Measurements from ENCODE around the gene SEMA5A. TPM values are rescaled to one million over a fixed set of nuclear protein-coding genes. Genes with fewer than 3 reads are reported as not detected.

The SEMA5A gene
- total and polyA plus RNA-seq, 7 donors: 0.60 to 4.7 (median 2.8) TPM

GRCh38 chr5:9391080-9391479 is 154.8 kb downstream of the SEMA5A start:
- DNase-seq: no peak
- no peaks in the 10 kb centered on the region for H3K9me3 ChIP-seq
- no peaks in the 10 kb centered on the region for H3K4me1 ChIP-seq
- TF ChIP-seq POLR2A (IDR thresholded peaks at IDR 0.05) (no peak), EP300 (IDR thresholded peaks at IDR 0.05) (no peak), POLR2AphosphoS5 (IDR thresholded peaks at IDR 0.05) (no peak), CTCF (IDR thresholded peaks at IDR 0.05) (no peak)
- no peak overlapping the region for H3K4me3 ChIP-seq
- intact Hi-C loops (cut with DNase I): no loop called here
- H3K36me3 ChIP-seq: no peaks in the 10 kb centered on the region
- H3K27me3 ChIP-seq: no peaks in the 10 kb centered on the region
- no peak overlapping the region for H3K27ac ChIP-seq
- 92 to 94% methylated on average over 4 of the region's 4 CpGs for WGBS, 2 donors

- WGBS, 2 donors: 74 to 90% methylated on average over 1 of the region's 1 CpG
- no peak for TF ChIP-seq EP300 (IDR thresholded peaks at IDR 0.05)
- no peak for TF ChIP-seq POLR2AphosphoS5 (IDR thresholded peaks at IDR 0.05)
- TF ChIP-seq POLR2A (IDR thresholded peaks at IDR 0.05): no peak
- TF ChIP-seq CTCF (IDR thresholded peaks at IDR 0.05): no peak
- DNase-seq: no peak
- no peaks in the 10 kb centered on the region for H3K36me3 ChIP-seq
- no peak overlapping the region for H3K4me3 ChIP-seq
- H3K4me1 ChIP-seq: no peaks in the 10 kb centered on the region
- intact Hi-C loops (cut with DNase I): no loop called here
- no peaks in the 10 kb centered on the region for H3K27me3 ChIP-seq
- H3K27ac ChIP-seq: no peak overlapping the region
- H3K9me3 ChIP-seq: no peaks in the 10 kb centered on the region
Observed at GRCh38 chr5:9390113-9390512, 155.8 kb downstream of the SEMA5A start.

GRCh38 chr5:9388941-9389674 is 156.8 kb downstream of the SEMA5A start:
- DNase-seq: no peak
- TF ChIP-seq CTCF (IDR thresholded peaks at IDR 0.05): no peak
- no peak for TF ChIP-seq POLR2A (IDR thresholded peaks at IDR 0.05)
- TF ChIP-seq EP300 (IDR thresholded peaks at IDR 0.05): no peak
- no peak for TF ChIP-seq POLR2AphosphoS5 (IDR thresholded peaks at IDR 0.05)
- WGBS, 2 donors: 79 to 83% methylated on average over 5 of the region's 5 CpGs
- Histone ChIP-seq H3K36me3 (no peaks in the 10 kb centered on the region), H3K9me3 (no peaks in the 10 kb centered on the region), H3K27me3 (no peaks in the 10 kb centered on the region), H3K27ac (no peak overlapping the region), H3K4me1 (no peaks in the 10 kb centered on the region), H3K4me3 (no peak overlapping the region)
- intact Hi-C loops (cut with DNase I): no loop called here

GRCh38 chr5:9387879-9388278 is 158.0 kb downstream of the SEMA5A start:
- Histone ChIP-seq H3K4me3 (no peak overlapping the region), H3K27me3 (no peaks in the 10 kb centered on the region), H3K27ac (no peak overlapping the region), H3K9me3 (no peaks in the 10 kb centered on the region), H3K4me1 (no peaks in the 10 kb centered on the region), H3K36me3 (no peaks in the 10 kb centered on the region)
- intact Hi-C loops (cut with DNase I): no loop called here
- 82 to 85% methylated on average over 3 of the region's 3 CpGs for whole genome bisulfite sequencing, 2 donors
- TF ChIP-seq POLR2A (IDR thresholded peaks at IDR 0.05) (no peak), EP300 (IDR thresholded peaks at IDR 0.05) (no peak), CTCF (IDR thresholded peaks at IDR 0.05) (no peak), POLR2AphosphoS5 (IDR thresholded peaks at IDR 0.05) (no peak)
- DNase-seq: no peak

- Histone ChIP-seq H3K4me1 (no peaks in the 10 kb centered on the region), H3K9me3 (no peaks in the 10 kb centered on the region)
Observed at GRCh38 chr5:9386945-9387344, 158.9 kb downstream of the SEMA5A start.

More at GRCh38 chr5:9386945-9387344, 158.9 kb downstream of the SEMA5A start:
- Histone ChIP-seq H3K27ac (no peak overlapping the region), H3K27me3 (no peaks in the 10 kb centered on the region), H3K4me3 (no peak overlapping the region), H3K36me3 (no peaks in the 10 kb centered on the region)
- intact Hi-C loops (cut with DNase I): no loop called here
- WGBS, 2 donors: 93% methylated on average over 4 of the region's 4 CpGs
- no peak for DNase-seq
- TF ChIP-seq POLR2AphosphoS5 (IDR thresholded peaks at IDR 0.05): no peak
- no peak for TF ChIP-seq POLR2A (IDR thresholded peaks at IDR 0.05)
- TF ChIP-seq CTCF (IDR thresholded peaks at IDR 0.05): no peak
- TF ChIP-seq EP300 (IDR thresholded peaks at IDR 0.05): no peak
